H1 (cell line): ENCODE measurements around the gene RHEB. TPM values are rescaled to one million over a fixed set of nuclear protein-coding genes. Genes with fewer than 3 reads are reported as not detected.

ENCODE experiments used
- CHD7 ChIP-seq: fragments of 300-600 bp; sonication (generic); IDR thresholded peaks from 2 replicates; pipeline ENCODE4 v1.7.1; 2012; ENCODE audit warnings: low read length, moderate library complexity, mild to moderate bottlenecking, inconsistent platforms; ENCODE audit not compliant: insufficient replicate concordance
- SIRT6 ChIP-seq: IDR thresholded peaks from one replicate; pipeline ENCODE4 v1.7.1; 2012; ENCODE audit warnings: low read length, inconsistent platforms
- SP1 ChIP-seq: IDR thresholded peaks from 2 replicates; pipeline ENCODE4 v1.6.1; 2011; ENCODE audit warnings: low read depth, low read length
- SRF ChIP-seq: IDR thresholded peaks from 2 replicates; pipeline ENCODE4 v1.6.1; 2011; ENCODE audit warnings: mild to moderate bottlenecking, low read depth, low read length, moderate library complexity
- TAF7 ChIP-seq: optimal IDR thresholded peaks from 2 replicates; pipeline ENCODE3; 2011; ENCODE audit warnings: low read depth, mild to moderate bottlenecking, inconsistent platforms, low read length, moderate library complexity, borderline replicate concordance
- polyA plus RNA-seq, 7 experiments: library from polyadenylated mRNA; depleted of rRNA in 3 of 7; stranded (reverse) in 5 of 7; unstranded in 2 of 7; fragments of >200 nt in 5 of 7; fragments of 200-250 nt in 2 of 7; gene quantifications; 1 replicate in 5 of 7; 2 replicates in 1 of 7; 4 replicates in 1 of 7; pipeline versions ENCODE4 v1.2.1 to v1.2.3, GENCODE V29; 2011 to 2013; ENCODE audit warnings: missing spikeins in 2 of 7, mixed read lengths in 2 of 7
- total RNA-seq: library from RNA; stranded (reverse); fragmentation: NEBNext Ultra II Directional; extraction: Animal tissue kit (Norgen Biotek cat#: 25700); gene quantifications from 2 replicates; pipeline ENCODE4 v1.2.1, GENCODE V29; 2021

Gene RHEB
- total and polyA plus RNA-seq, 2 of the 8 experiments (the other 6 are each of a cell fraction or from before 2014, with no cell fraction given), result 60.8 to 132 TPM

GRCh38 chr7:151501676-151502075 is 18.0 kb downstream of the RHEB start (continued):
- no peak for TF ChIP-seq CHD7
- no peak for TF ChIP-seq SIRT6
- no peak for TF ChIP-seq SP1
- no peak for TF ChIP-seq SRF
- TF ChIP-seq TAF7, result no peak
